Kidney (tissue), 14 donors: Measurements from ENCODE around the gene DCX. TPM values are rescaled to one million over a fixed set of nuclear protein-coding genes. Genes with fewer than 3 reads are reported as not detected.

Experiments
- DNase-seq, 5 donors: peaks; one replicate each; pipeline ENCODE4 v3.0.0-alpha.2; 2013 to 2020
- FAIRE-seq: peaks from 2 replicates; lab custom pipeline; 2012; peaks lifted over from hg19 to GRCh38; lab: Jason Lieb, UNC
- H3K27ac ChIP-seq, 2 donors: one replicate each; pipeline ENCODE4 v1.7.0; 2013; ENCODE audit warnings: low read depth in 2 of 2, low read length in 2 of 2, inconsistent platforms in 1 of 2
- H3K27me3 ChIP-seq: one replicate; pipeline ENCODE4 v1.7.1; 2013; ENCODE audit warnings: low read length, inconsistent platforms; ENCODE audit not compliant: control insufficient read depth, insufficient read depth
- H3K36me3 ChIP-seq, 3 donors: one replicate each; pipeline versions ENCODE4 v1.7.0 to v1.7.1; 2013; ENCODE audit warnings: low read length in 3 of 3, control low read depth in 1 of 3, inconsistent platforms in 1 of 3; ENCODE audit not compliant: insufficient read depth in 3 of 3, control insufficient read depth in 2 of 3
- H3K4me1 ChIP-seq, 3 donors: one replicate each; pipeline versions ENCODE4 v1.7.0 to v1.7.1; 2013; ENCODE audit warnings: low read length in 3 of 3, inconsistent platforms in 1 of 3, low read depth in 1 of 3; ENCODE audit not compliant: control insufficient read depth in 2 of 3, insufficient read depth in 2 of 3
- H3K4me3 ChIP-seq, 3 donors: one replicate each; pipeline versions ENCODE4 v1.7.0 to v1.8.1; 2013; ENCODE audit warnings: low read length in 3 of 3, control low read depth in 1 of 3, inconsistent platforms in 1 of 3
- H3K9ac ChIP-seq, 3 donors: one replicate each; pipeline versions ENCODE4 v1.7.0 to v1.7.1; 2013; ENCODE audit warnings: low read length in 3 of 3, control low read depth in 1 of 3, inconsistent platforms in 1 of 3
- H3K9me3 ChIP-seq, 3 donors: one replicate each; pipeline versions ENCODE4 v1.7.0 to v1.7.1; 2013; ENCODE audit warnings: low read length in 3 of 3, control low read depth in 1 of 3, inconsistent platforms in 1 of 3; ENCODE audit not compliant: control insufficient read depth in 2 of 3, insufficient read depth in 1 of 3
- intact Hi-C: fragments of 100-400 bp; cut with DNase I; formaldehyde crosslinking; loops from one replicate; pipeline ENCODE4 v1.11.1; 2022
- polyA plus RNA-seq: library from polyadenylated mRNA; stranded (reverse); fragments of 350-450 nt; fragmentation: Illumina TruSeq; extraction: RNeasy Lipid Tissue Mini Kit (QIAGEN cat#74804); gene quantifications from one replicate; pipeline ENCODE4 v1.2.3, GENCODE V29; 2014; ENCODE audit warnings: low read depth, low replicate concordance; ENCODE audit not compliant: insufficient read depth
- total RNA-seq: library from RNA; stranded (reverse); fragmentation: NEBNext Ultra II Directional; extraction: Animal tissue kit (Norgen Biotek cat#: 25700); gene quantifications from one replicate; pipeline ENCODE4 v1.2.1, GENCODE V29; 2021
- TF ChIP-seq, protein P1 (sequence below): IDR thresholded peaks from 3 replicates; pipeline ENCODE4 v1.5.1; 2012; ENCODE audit warnings: mild to moderate bottlenecking, moderate library complexity, borderline replicate concordance; ENCODE audit not compliant: insufficient read depth; ENCODE audit errors: extremely low read depth
- donor health status: control.
- donor health status: control.
- donor health status: control.
- donor health status: control.
- donor health status: control.
- donor health status: DM: yes; HTN: yes; CAD: no.
- donor health status: Normal renal cell carcinoma (clear cell type).

DCX gene
- total and polyA plus RNA-seq, 2 donors from 2014 or later, result 0.09 TPM; not detected in 1

DNA sequence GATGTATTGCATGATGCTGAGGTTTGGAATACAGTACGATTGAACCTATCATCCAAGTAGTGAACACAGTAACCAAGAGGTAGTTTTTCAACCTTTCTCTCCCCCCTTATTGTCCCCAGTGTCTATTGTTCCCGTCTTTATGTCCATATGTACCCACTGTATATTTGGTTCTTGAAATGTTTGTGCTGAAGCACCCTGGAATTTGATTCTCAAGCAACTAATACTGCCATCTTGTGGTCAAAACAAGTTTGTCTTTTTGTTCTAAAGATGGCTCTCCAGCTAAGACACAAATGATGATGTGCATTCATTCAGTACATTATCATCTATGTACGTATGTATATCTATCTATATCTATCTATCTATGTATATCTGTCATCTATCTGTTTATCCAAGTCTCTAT is 33.5 kb upstream of the DCX start:
- no peak overlapping the region for H3K4me3 ChIP-seq
- no peaks in the 10 kb centered on the region for H3K36me3 ChIP-seq
- peak; percentile 99 for FAIRE-seq
- TF ChIP-seq, protein P1, sequence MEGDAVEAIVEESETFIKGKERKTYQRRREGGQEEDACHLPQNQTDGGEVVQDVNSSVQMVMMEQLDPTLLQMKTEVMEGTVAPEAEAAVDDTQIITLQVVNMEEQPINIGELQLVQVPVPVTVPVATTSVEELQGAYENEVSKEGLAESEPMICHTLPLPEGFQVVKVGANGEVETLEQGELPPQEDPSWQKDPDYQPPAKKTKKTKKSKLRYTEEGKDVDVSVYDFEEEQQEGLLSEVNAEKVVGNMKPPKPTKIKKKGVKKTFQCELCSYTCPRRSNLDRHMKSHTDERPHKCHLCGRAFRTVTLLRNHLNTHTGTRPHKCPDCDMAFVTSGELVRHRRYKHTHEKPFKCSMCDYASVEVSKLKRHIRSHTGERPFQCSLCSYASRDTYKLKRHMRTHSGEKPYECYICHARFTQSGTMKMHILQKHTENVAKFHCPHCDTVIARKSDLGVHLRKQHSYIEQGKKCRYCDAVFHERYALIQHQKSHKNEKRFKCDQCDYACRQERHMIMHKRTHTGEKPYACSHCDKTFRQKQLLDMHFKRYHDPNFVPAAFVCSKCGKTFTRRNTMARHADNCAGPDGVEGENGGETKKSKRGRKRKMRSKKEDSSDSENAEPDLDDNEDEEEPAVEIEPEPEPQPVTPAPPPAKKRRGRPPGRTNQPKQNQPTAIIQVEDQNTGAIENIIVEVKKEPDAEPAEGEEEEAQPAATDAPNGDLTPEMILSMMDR, result peak; percentile 48
- intact Hi-C loops, result no loop called here
- H3K9me3 ChIP-seq, result no peaks in the 10 kb centered on the region
- peak in 2 of 5 donors; percentile 57 to 59 for DNase-seq
- no peaks in the 10 kb centered on the region for H3K27me3 ChIP-seq
- H3K4me1 ChIP-seq, result no peaks in the 10 kb centered on the region
- H3K9ac ChIP-seq, result no peak overlapping the region
- H3K27ac ChIP-seq, result no peak overlapping the region

- TF ChIP-seq, protein P1, result no peak
- no peak overlapping the region for H3K4me3 ChIP-seq
- H3K36me3 ChIP-seq, result no peaks in the 10 kb centered on the region
- no peak overlapping the region for H3K27ac ChIP-seq
- FAIRE-seq (no peak), DNase-seq (no peak)
- intact Hi-C loops, result no loop called here
- H3K9ac ChIP-seq, result no peak overlapping the region
- H3K4me1 ChIP-seq, result no peaks in the 10 kb centered on the region
- no peaks in the 10 kb centered on the region for H3K27me3 ChIP-seq
- no peaks in the 10 kb centered on the region for H3K9me3 ChIP-seq
Observed at GRCh38 chrX:111444881-111445280, 32.9 kb upstream of the DCX start.

DNA sequence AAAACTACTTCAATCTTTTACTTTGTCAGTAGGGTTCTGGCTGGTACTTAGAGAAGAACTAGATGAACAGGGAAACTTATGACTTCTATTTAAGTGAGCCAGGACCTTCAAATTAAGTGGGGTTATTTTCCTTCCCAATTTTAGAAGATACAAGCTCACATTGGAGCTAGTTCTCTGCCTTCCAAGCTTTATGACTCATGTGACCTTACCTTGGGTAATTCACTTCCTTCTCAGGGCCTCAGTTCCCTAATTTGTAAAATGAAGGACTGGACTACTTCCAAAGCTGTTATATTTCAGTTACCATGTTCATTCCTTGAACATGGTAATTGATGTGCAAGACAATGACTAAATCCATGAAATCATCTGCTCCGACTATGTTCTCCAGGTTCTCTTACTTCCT is 32.0 kb upstream of the DCX start:
- no peak for FAIRE-seq
- H3K9me3 ChIP-seq, result no peaks in the 10 kb centered on the region
- no peak overlapping the region for H3K9ac ChIP-seq
- DNase-seq, result no peak
- H3K27ac ChIP-seq, result no peak overlapping the region
- no peaks in the 10 kb centered on the region for H3K4me1 ChIP-seq
- H3K36me3 ChIP-seq, result no peaks in the 10 kb centered on the region
- no peak overlapping the region for H3K4me3 ChIP-seq
- TF ChIP-seq, protein P1, result no peak
- peaks cover 2% of the 10 kb centered on the region for H3K27me3 ChIP-seq
- intact Hi-C loops, result no loop called here

- FAIRE-seq (no peak), DNase-seq (no peak)
- H3K9ac ChIP-seq, result no peak overlapping the region
- H3K27ac ChIP-seq, result no peak overlapping the region
- peaks cover 2% of the 10 kb centered on the region for H3K27me3 ChIP-seq
- H3K36me3 ChIP-seq, result no peaks in the 10 kb centered on the region
- H3K9me3 ChIP-seq, result no peaks in the 10 kb centered on the region
- intact Hi-C loops, result no loop called here
- H3K4me3 ChIP-seq, result no peak overlapping the region
- TF ChIP-seq, protein P1, result no peak
- no peaks in the 10 kb centered on the region for H3K4me1 ChIP-seq
Observed at GRCh38 chrX:111442791-111443190, 30.8 kb upstream of the DCX start.
